Right ventricle myocardium inferior (tissue), 1 donor: ENCODE measurements around the gene RNF167. TPM values are rescaled to one million over a fixed set of nuclear protein-coding genes. Genes with fewer than 3 reads are reported as not detected.

ENCODE experiments used
- ATAC-seq: fragments of 200-7000 bp; cut with Tn5 transposase; one replicate; pipeline ENCODE4 v1.9.1; 2020; ENCODE audit warnings: mild to moderate bottlenecking, moderate library complexity
- DNase-seq: peaks from one replicate; pipeline ENCODE4 v3.0.0; 2021; ENCODE audit errors: missing footprints
- intact Hi-C: fragments of 100-400 bp; cut with DNase I; formaldehyde crosslinking; loops from one replicate; pipeline ENCODE4 v1.11.0; 2022
- total RNA-seq: library from RNA; stranded (reverse); fragmentation: NEBNext Ultra II Directional; extraction: Animal tissue kit (Norgen Biotek cat#: 25700); gene quantifications from one replicate; pipeline ENCODE4 v1.2.1, GENCODE V29; 2021
- donor health status: DM: no; HTN: yes; CAD: no; lungs with severe emphysema.

RNF167 gene
- total RNA-seq, 1 donor from 2014 or later = 91.8 TPM

- intact Hi-C loops = loop anchor here (1.0 to 5.0 kb wide), 4 partner anchors 19 to 61 kb away; partner anchors contain the start of genes CAMTA2, PFN1, RNF167 and SLC25A11
- ATAC-seq (peak; percentile 88), DNase-seq (peak; percentile 97)
Measured at GRCh38 chr17:4967539-4968485, 27.7 kb downstream of the RNF167 start, which contains the start of gene SPAG7. TSS of gene SPAG7 (minus strand) at chr17:4967817. CDS start at chr17:4967804, 13 bp downstream.

- intact Hi-C loops = loop anchor here (1.0 to 5.0 kb wide), 2 partner anchors 19 to 61 kb away; partner anchors contain the start of gene CAMTA2
- no peak for DNase-seq
- ATAC-seq = no peak
Measured at GRCh38 chr17:4968486-4969046, 28.5 kb downstream of the RNF167 start.

- intact Hi-C loops = loop anchor here (5.0 kb wide), 1 partner anchor 62 kb away; no protein-coding TSS in a partner anchor
- no peak for ATAC-seq
- DNase-seq = no peak
Measured at GRCh38 chr17:4969047-4969550, 29.0 kb downstream of the RNF167 start.

DNA sequence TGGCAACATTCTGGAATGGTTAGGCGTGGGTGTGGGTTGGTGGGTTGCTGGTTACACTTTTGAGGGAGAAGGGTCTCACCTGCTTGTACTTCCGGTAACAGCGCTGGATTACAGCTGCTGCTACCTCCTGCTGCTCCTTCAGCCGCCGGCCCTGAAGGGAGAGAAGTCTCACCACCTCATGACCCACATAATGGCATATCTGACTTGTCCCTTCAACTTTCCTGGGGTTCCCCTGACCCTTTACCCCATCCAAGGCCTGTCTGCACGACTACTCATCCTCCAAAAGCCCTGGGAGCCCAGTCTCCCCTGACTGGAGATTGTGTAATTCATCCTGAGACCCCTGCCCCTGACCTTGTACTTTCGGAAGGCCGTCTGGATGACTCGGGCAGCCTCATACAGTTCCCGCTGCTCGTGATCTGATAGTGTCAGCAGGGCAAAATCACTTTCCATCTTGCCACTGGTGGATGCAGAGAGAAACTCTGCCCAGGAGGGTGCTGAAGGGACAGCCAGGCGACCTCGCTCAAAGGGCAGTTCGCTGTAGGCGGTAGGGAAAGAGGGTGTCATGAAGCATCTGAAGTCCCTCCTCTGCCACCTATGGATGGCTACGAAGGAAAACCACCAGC, 29.6 kb downstream of the RNF167 start:
- ATAC-seq (no peak), DNase-seq (no peak)
- intact Hi-C loops = loop anchor here (5.0 kb wide), 1 partner anchor 62 kb away; no protein-coding TSS in a partner anchor

GRCh38 chr17:4970273-4970672, 30.2 kb downstream of the RNF167 start:
- intact Hi-C loops = no loop called here
- DNase-seq (no peak), ATAC-seq (no peak)

DNA sequence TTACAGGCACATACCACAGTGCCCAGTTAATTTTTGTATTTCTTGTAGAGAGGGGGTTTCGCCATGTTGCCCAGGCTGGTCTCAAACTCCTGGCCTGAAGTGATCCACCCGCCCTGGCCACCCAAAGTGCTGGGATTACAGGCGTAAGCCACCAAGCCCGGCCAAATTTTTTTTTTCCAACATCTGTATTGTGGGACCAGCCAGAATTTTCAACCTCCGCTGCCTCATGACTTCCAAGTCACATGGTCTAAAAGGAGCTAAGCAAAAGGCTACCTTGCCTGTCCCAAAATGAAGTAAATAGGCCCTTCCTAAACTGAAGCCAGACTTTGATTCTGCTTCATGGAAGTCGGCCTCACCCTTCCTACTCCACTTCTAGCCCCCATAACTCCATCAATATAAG, 31.8 kb downstream of the RNF167 start:
- DNase-seq (no peak), ATAC-seq (no peak)
- intact Hi-C loops = no loop called here

- DNase-seq = no peak
- intact Hi-C loops = no loop called here
- ATAC-seq = no peak
Measured at GRCh38 chr17:4972322-4972721, 32.3 kb downstream of the RNF167 start.

DNA sequence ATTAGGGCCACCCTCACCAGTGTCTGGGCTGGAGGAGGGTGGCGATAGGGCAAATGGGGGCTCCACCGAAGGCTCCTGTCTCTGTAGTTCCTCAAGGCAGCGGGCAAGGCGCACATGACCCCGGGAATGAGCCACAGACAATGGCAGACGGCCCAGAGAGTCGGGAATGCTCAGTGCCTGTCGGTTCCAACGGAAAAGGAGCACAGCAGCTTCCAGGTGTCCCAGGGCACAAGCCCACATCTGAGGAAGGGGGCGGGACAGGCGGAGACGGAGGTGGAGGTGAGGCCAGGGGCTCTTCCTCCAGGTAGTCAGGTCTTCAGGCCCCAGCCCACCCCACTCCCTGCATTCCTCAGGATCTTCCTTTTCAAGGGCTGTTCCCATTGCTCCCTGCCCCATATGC, 32.7 kb downstream of the RNF167 start:
- intact Hi-C loops = no loop called here
- DNase-seq (no peak), ATAC-seq (no peak)

GRCh38 chr17:4973256-4974114, 33.4 kb downstream of the RNF167 start:
- DNase-seq (no peak), ATAC-seq (peak; percentile 0)
- intact Hi-C loops = no loop called here

- ATAC-seq = peak; percentile 71
- no peak for DNase-seq
- intact Hi-C loops = no loop called here
Measured at GRCh38 chr17:4974115-4974670, 34.1 kb downstream of the RNF167 start.

GRCh38 chr17:4978726-4979125, 38.7 kb downstream of the RNF167 start:
- ATAC-seq (no peak), DNase-seq (no peak)
- intact Hi-C loops = no loop called here

DNA sequence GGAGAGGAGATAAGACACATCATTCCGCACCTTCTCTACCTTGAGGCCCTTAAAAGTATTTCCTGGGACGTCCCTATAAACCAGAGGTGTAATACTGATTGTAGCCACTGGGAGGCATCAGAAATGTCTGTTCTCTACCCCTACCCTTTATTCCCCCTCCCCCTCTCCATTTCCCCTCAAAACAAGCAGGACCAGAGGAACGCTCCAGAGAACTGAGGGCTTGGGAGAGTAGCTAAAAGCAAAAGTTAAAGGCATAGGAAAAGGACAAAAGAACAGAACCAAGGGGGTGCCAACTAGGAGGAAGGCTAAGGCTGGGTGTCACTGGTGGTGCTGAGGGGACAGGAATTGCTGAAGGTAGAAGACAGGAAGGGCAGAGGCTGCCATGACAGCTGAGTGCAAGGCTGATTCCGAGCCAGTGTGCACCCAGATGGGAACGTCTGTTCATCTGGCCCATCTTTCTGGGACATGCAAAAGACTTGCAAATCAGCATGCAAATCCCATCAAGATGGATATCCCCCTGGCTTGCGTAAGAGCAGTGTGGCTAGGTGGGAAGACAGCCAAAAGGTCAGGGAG, 40.7 kb downstream of the RNF167 start:
- intact Hi-C loops = loop anchor here (2.0 kb wide), 1 partner anchor 82 kb away; no protein-coding TSS in a partner anchor
- no peak for ATAC-seq

GRCh38 chr17:4982305-4982704, 42.2 kb downstream of the RNF167 start:
- intact Hi-C loops = no loop called here
- ATAC-seq (no peak), DNase-seq (no peak)

More for the DNA sequence above, 40.7 kb downstream of the RNF167 start:
- no peak for DNase-seq

DNA sequence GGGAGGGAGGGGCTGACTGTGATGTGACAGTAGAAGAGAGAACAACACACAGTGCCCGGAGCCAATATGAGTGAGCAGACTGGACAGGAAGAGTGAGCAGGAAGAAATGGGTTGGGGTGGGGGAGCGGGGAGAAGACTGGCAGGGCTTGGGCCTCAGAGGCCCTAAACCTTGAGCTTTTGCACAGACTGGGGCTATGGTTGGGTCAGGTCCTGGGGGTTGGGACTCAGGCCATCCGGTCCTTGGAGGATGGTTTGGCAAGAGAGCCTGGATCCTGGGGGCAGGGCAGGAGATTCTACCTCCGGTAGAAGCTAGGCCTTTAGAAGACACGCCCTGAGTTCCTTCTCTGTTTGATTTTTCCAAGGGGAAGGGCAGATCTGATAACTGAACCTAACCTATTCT, 46.3 kb downstream of the RNF167 start:
- ATAC-seq (no peak), DNase-seq (no peak)

GRCh38 chr17:4986951-4987766, 47.1 kb downstream of the RNF167 start, which contains the start of gene CAMTA2:
TSS of gene CAMTA2 (minus strand) at chr17:4987675. CDS start at chr17:4986222, 1,453 bp downstream.
- DNase-seq = peak; percentile 97
- peak; percentile 93 for ATAC-seq
- intact Hi-C loops = loop anchor here (1.0 to 5.0 kb wide), 3 partner anchors 19 to 78 kb away; partner anchors contain the start of gene PFN1

More for the DNA sequence above, 46.3 kb downstream of the RNF167 start:
- intact Hi-C loops = loop anchor here (5.0 kb wide), 1 partner anchor 39 kb away; the partner anchor contains the start of gene PFN1
